ENCODE measurements around the gene WDR77. TPM values are rescaled to one million over a fixed set of nuclear protein-coding genes. Genes with fewer than 3 reads are reported as not detected.

WDR77 gene
- total RNA-seq, 1 experiment from 2014 or later: 28.5 TPM

GRCh38 chr1:111402083-111402482 lies 47.0 kb downstream of the WDR77 start:
- in situ Hi-C loops (cut with HindIII; ENCODE audit: low pct_unique_long_range_greater_than_20kb, low sequenced_read_pairs): no loop called here
- no peak for DNase-seq (ENCODE audit: low read depth)

GRCh38 chr1:111399792-111400610 lies 49.1 kb downstream of the WDR77 start:
- in situ Hi-C loops (cut with HindIII; ENCODE audit: low pct_unique_long_range_greater_than_20kb, low sequenced_read_pairs): no loop called here
- DNase-seq (ENCODE audit: low read depth): peak; percentile 33

- DNase-seq (ENCODE audit: low read depth): no peak
- in situ Hi-C loops (cut with HindIII; ENCODE audit: low pct_unique_long_range_greater_than_20kb, low sequenced_read_pairs): no loop called here
Measured at GRCh38 chr1:111392460-111392945, 56.6 kb downstream of the WDR77 start.

- in situ Hi-C loops (cut with HindIII; ENCODE audit: low pct_unique_long_range_greater_than_20kb, low sequenced_read_pairs): no loop called here
- no peak for DNase-seq (ENCODE audit: low read depth)
Measured at GRCh38 chr1:111392042-111392441, 57.0 kb downstream of the WDR77 start.

Other genes starting within 250 kb of the WDR77 start
- 14.9 and 17.1 TPM in 2 replicates for gene DENND2D, start 248.6 kb downstream of the WDR77 start, total RNA-seq (2014; rRNA removed; shearing (Covaris generic); ENCODE audit: low replicate concordance)
- not detected in 2 replicates for gene CHI3L2, start 221.5 kb downstream of the WDR77 start, total RNA-seq (2014; rRNA removed; shearing (Covaris generic); ENCODE audit: low replicate concordance)
- not detected in 2 replicates for gene CHIA, start 158.4 kb downstream of the WDR77 start, total RNA-seq (2014; rRNA removed; shearing (Covaris generic); ENCODE audit: low replicate concordance)
- 0.37 TPM in 1 of 2 replicates, not detected in the other for gene OVGP1, start 21.5 kb downstream of the WDR77 start, total RNA-seq (2014; rRNA removed; shearing (Covaris generic); ENCODE audit: low replicate concordance)
- gene ATP5PB, start 208 bp upstream of the WDR77 start, total RNA-seq (2014; rRNA removed; shearing (Covaris generic); ENCODE audit: low replicate concordance): 300 and 367 TPM in 2 replicates
- gene C1orf162, start 24.7 kb upstream of the WDR77 start, total RNA-seq (2014; rRNA removed; shearing (Covaris generic); ENCODE audit: low replicate concordance): not detected in 2 replicates
- not detected in 2 replicates for gene ADORA3, start 54.4 kb upstream of the WDR77 start, total RNA-seq (2014; rRNA removed; shearing (Covaris generic); ENCODE audit: low replicate concordance)
- not detected in 2 replicates for gene TMIGD3, start 54.4 kb upstream of the WDR77 start, total RNA-seq (2014; rRNA removed; shearing (Covaris generic); ENCODE audit: low replicate concordance)
- 12.1 and 15.3 TPM in 2 replicates for gene RAP1A, start 170.5 kb upstream of the WDR77 start, total RNA-seq (2014; rRNA removed; shearing (Covaris generic); ENCODE audit: low replicate concordance)